Common myeloid progenitor, CD34-positive (primary cell): ENCODE measurements around the gene CCDC192.

Experiments
- CTCF ChIA-PET: fragments of 350-600 bp; sonication (Branson Sonifier 250); formaldehyde crosslinking; loops from one replicate; lab custom pipeline; 2021; ENCODE audit warnings: antibody characterized with exemption; lab: Charles Lee
- POLR2A ChIA-PET: fragments of 350-600 bp; sonication (Branson Sonifier 250); formaldehyde crosslinking; loops from one replicate; lab custom pipeline; 2021; ENCODE audit warnings: antibody characterized with exemption; lab: Charles Lee
- DNase-seq, 3 donors: peaks; one replicate each; pipeline versions ENCODE4 v3.0.0 to v3.0.0-alpha.2; 2013
- H3K27ac ChIP-seq, 2 experiments: 1 replicate in 1 of 2; 2 replicates in 1 of 2; pipeline ENCODE4 v1.7.0; 2013; ENCODE audit warnings: inconsistent platforms in 2 of 2, low read length in 2 of 2, mild to moderate bottlenecking in 2 of 2, low read depth in 1 of 2, moderate library complexity in 1 of 2; ENCODE audit not compliant: severe bottlenecking in 2 of 2, insufficient read depth in 1 of 2, poor library complexity in 1 of 2
- H3K27me3 ChIP-seq, 5 experiments: replicated peaks in 2 of 5; 1 replicate in 3 of 5; 2 replicates in 2 of 5; pipeline versions ENCODE4 v1.6.1 to v1.7.0; 2013; ENCODE audit warnings: low read length in 4 of 5, mild to moderate bottlenecking in 2 of 5, moderate library complexity in 2 of 5, inconsistent platforms in 1 of 5; ENCODE audit not compliant: insufficient read depth in 5 of 5, control insufficient read depth in 4 of 5
- H3K36me3 ChIP-seq, 4 experiments: 1 replicate in 2 of 4; 2 replicates in 2 of 4; pipeline versions ENCODE4 v1.6.1 to v1.7.0; 2013; ENCODE audit warnings: low read length in 3 of 4, control low read depth in 1 of 4, mild to moderate bottlenecking in 1 of 4; ENCODE audit not compliant: control insufficient read depth in 4 of 4, insufficient read depth in 4 of 4
- H3K4me1 ChIP-seq, 4 experiments: 1 replicate in 3 of 4; 2 replicates in 1 of 4; pipeline versions ENCODE4 v1.6.1 to v1.7.1; 2013; ENCODE audit warnings: low read length in 3 of 4, mild to moderate bottlenecking in 3 of 4, control low read depth in 1 of 4, inconsistent platforms in 1 of 4, moderate library complexity in 1 of 4; ENCODE audit not compliant: control insufficient read depth in 4 of 4, insufficient read depth in 4 of 4; ENCODE audit errors: control extremely low read depth in 1 of 4
- H3K4me3 ChIP-seq, 7 experiments: 1 replicate in 4 of 7; 2 replicates in 3 of 7; pipeline versions ENCODE4 v1.5.1 to v1.7.0; 2013; ENCODE audit warnings: mild to moderate bottlenecking in 7 of 7, low read length in 6 of 7, moderate library complexity in 6 of 7, inconsistent platforms in 2 of 7, low read depth in 2 of 7, control low read depth in 1 of 7; ENCODE audit not compliant: insufficient read depth in 4 of 7, control insufficient read depth in 1 of 7; ENCODE audit errors: extremely low read depth in 1 of 7
- H3K9me3 ChIP-seq, 5 experiments: 1 replicate in 4 of 5; 2 replicates in 1 of 5; pipeline versions ENCODE4 v1.6.1 to v1.7.1; 2013; ENCODE audit warnings: low read length in 4 of 5, mild to moderate bottlenecking in 2 of 5, inconsistent platforms in 1 of 5, low read depth in 1 of 5, moderate library complexity in 1 of 5; ENCODE audit not compliant: control insufficient read depth in 4 of 5, insufficient read depth in 2 of 5; ENCODE audit errors: control extremely low read depth in 1 of 5
- WGBS: methylation state at CpG from one replicate; pipeline ENCODE4 v1.1.5; 2013; ENCODE audit not compliant: insufficient coverage; 5-methylcytosine and 5-hydroxymethylcytosine counted together

The CCDC192 gene

GRCh38 chr5:127930311-127930710 is 227.1 kb downstream of the CCDC192 start:
- ChIA-PET POLR2A (no interaction called here), CTCF (interaction anchor here (0.9 kb wide), 1 partner anchor 55 kb away, joined by 3 read pairs; no protein-coding TSS in a partner anchor)
- H3K9me3 ChIP-seq, result no peaks in the 10 kb centered on the region
- no peak overlapping the region for H3K27ac ChIP-seq
- H3K27me3 ChIP-seq, result no peaks in the 10 kb centered on the region
- no peak for DNase-seq
- H3K4me1 ChIP-seq, result no peaks in the 10 kb centered on the region
- H3K36me3 ChIP-seq, result no peaks in the 10 kb centered on the region
- H3K4me3 ChIP-seq, result no peak overlapping the region

GRCh38 chr5:127931396-127931795 is 228.2 kb downstream of the CCDC192 start:
- Histone ChIP-seq H3K4me3 (no peak overlapping the region), H3K4me1 (no peaks in the 10 kb centered on the region), H3K36me3 (no peaks in the 10 kb centered on the region), H3K9me3 (no peaks in the 10 kb centered on the region), H3K27ac (no peak overlapping the region), H3K27me3 (no peaks in the 10 kb centered on the region)
- WGBS, result 100% methylated on average over 1 of the region's 1 CpG
- no peak for DNase-seq
- ChIA-PET POLR2A (no interaction called here), CTCF (interaction anchor here (0.9 kb wide), 1 partner anchor 54 kb away, joined by 3 read pairs; no protein-coding TSS in a partner anchor)

- DNase-seq, result no peak
- CTCF ChIA-PET, result interaction anchor here (0.9 kb wide), 1 partner anchor 26 kb away, joined by 3 read pairs; no protein-coding TSS in a partner anchor
- no peak overlapping the region for H3K4me3 ChIP-seq
- H3K9me3 ChIP-seq, result no peaks in the 10 kb centered on the region
- H3K27ac ChIP-seq, result no peak overlapping the region
- 50% methylated on average over 2 of the region's 5 CpGs for whole genome bisulfite sequencing
- H3K27me3 ChIP-seq, result no peaks in the 10 kb centered on the region
- H3K36me3 ChIP-seq, result no peaks in the 10 kb centered on the region
- no peaks in the 10 kb centered on the region for H3K4me1 ChIP-seq
- POLR2A ChIA-PET, result no interaction called here
Observed at GRCh38 chr5:127933348-127933747, 230.2 kb downstream of the CCDC192 start.

- WGBS, result 100% methylated on average over 1 of the region's 1 CpG
- H3K9me3 ChIP-seq, result no peaks in the 10 kb centered on the region
- ChIA-PET CTCF (no interaction called here), POLR2A (no interaction called here)
- no peak for DNase-seq
- H3K4me1 ChIP-seq, result no peaks in the 10 kb centered on the region
- H3K27me3 ChIP-seq, result no peaks in the 10 kb centered on the region
- H3K27ac ChIP-seq, result no peak overlapping the region
- no peak overlapping the region for H3K4me3 ChIP-seq
- H3K36me3 ChIP-seq, result no peaks in the 10 kb centered on the region
Observed at GRCh38 chr5:127934791-127935256, 231.6 kb downstream of the CCDC192 start.

- no peak overlapping the region for H3K4me3 ChIP-seq
- ChIA-PET POLR2A (no interaction called here), CTCF (no interaction called here)
- H3K36me3 ChIP-seq, result no peaks in the 10 kb centered on the region
- H3K4me1 ChIP-seq, result no peaks in the 10 kb centered on the region
- no peak overlapping the region for H3K27ac ChIP-seq
- no peaks in the 10 kb centered on the region for H3K27me3 ChIP-seq
- no peak for DNase-seq
- H3K9me3 ChIP-seq, result no peaks in the 10 kb centered on the region
- 100% methylated on average over 1 of the region's 1 CpG for WGBS
Observed at GRCh38 chr5:127935398-127935797, 232.2 kb downstream of the CCDC192 start.

- no peaks in the 10 kb centered on the region for H3K36me3 ChIP-seq
- no peaks in the 10 kb centered on the region for H3K9me3 ChIP-seq
- CTCF ChIA-PET, result no interaction called here
- POLR2A ChIA-PET, result no interaction called here
- no peak overlapping the region for H3K4me3 ChIP-seq
- DNase-seq, result no peak
- no peaks in the 10 kb centered on the region for H3K4me1 ChIP-seq
- no peak overlapping the region for H3K27ac ChIP-seq
- 100% methylated on average over 2 of the region's 6 CpGs for WGBS
- no peaks in the 10 kb centered on the region for H3K27me3 ChIP-seq
Observed at GRCh38 chr5:127936439-127936972, 233.3 kb downstream of the CCDC192 start.

GRCh38 chr5:127938746-127939145 is 235.6 kb downstream of the CCDC192 start:
- WGBS, result 100% methylated on average over 1 of the region's 2 CpGs

More at GRCh38 chr5:127938746-127939145, 235.6 kb downstream of the CCDC192 start:
- ChIA-PET CTCF (no interaction called here), POLR2A (interaction anchor here (0.7 kb wide), 1 partner anchor 20 kb away, joined by 5 read pairs; no protein-coding TSS in a partner anchor)
- no peak for DNase-seq
- H3K36me3 ChIP-seq, result no peaks in the 10 kb centered on the region
- peaks cover 0 to 4% (median 0%) of the 10 kb centered on the region in 4 experiments for H3K4me1 ChIP-seq
- H3K27me3 ChIP-seq, result no peaks in the 10 kb centered on the region
- no peaks in the 10 kb centered on the region for H3K9me3 ChIP-seq
- no peak overlapping the region for H3K4me3 ChIP-seq
- H3K27ac ChIP-seq, result no peak overlapping the region
